ENCODE results near the gene TTC21A. TPM values are rescaled to one million over a fixed set of nuclear protein-coding genes. Genes with fewer than 3 reads are reported as not detected.

Gene TTC21A
- total RNA-seq, 1 donor from 2014 or later = 8.8 TPM

- Histone ChIP-seq H3K27me3 (no peaks in the 10 kb centered on the region), H3K27ac (peak overlapping the region; percentile 90), H3K4me1 (peaks cover 62% of the 10 kb centered on the region), H3K36me3 (no peaks in the 10 kb centered on the region), H3K4me3 (peak overlapping the region; percentile 69 to 96), H3K9me3 (no peaks in the 10 kb centered on the region)
- TF ChIP-seq POLR2AphosphoS5 (IDR thresholded peaks at IDR 0.05; ENCODE audit: insufficient read depth in 1 of 2, low read depth in 1 of 2) (no peak), CTCF (IDR thresholded peaks at IDR 0.05) (no peak), POLR2A (IDR thresholded peaks at IDR 0.05) (no peak)
- intact Hi-C loops (cut with DNase I) = loop anchor here (5.0 kb wide), 1 partner anchor 40 kb away; no protein-coding TSS in a partner anchor
- peak; percentile 84 to 85 for DNase-seq (ENCODE audit: extremely low spot score in 2 of 2)
These were observed 561 bp upstream of the TTC21A start for GRCh38 chr3:39106851-39107387.

GRCh38 chr3:39108200-39108710, 775 bp downstream of the TTC21A start:
- no peak for TF ChIP-seq POLR2A (IDR thresholded peaks at IDR 0.05)
- no peak for TF ChIP-seq CTCF (IDR thresholded peaks at IDR 0.05)
- no peak for TF ChIP-seq POLR2AphosphoS5 (IDR thresholded peaks at IDR 0.05; ENCODE audit: insufficient read depth in 1 of 2, low read depth in 1 of 2)
- peak; percentile 28 to 83 for DNase-seq (ENCODE audit: extremely low spot score in 2 of 2)
- Histone ChIP-seq H3K27ac (peak overlapping the region; percentile 90), H3K27me3 (no peaks in the 10 kb centered on the region), H3K4me1 (peaks cover 51% of the 10 kb centered on the region), H3K9me3 (no peaks in the 10 kb centered on the region), H3K36me3 (no peaks in the 10 kb centered on the region), H3K4me3 (peak overlapping the region; percentile 69 to 96)
- intact Hi-C loops (cut with DNase I) = loop anchor here (5.0 kb wide), 1 partner anchor 39 kb away; no protein-coding TSS in a partner anchor

- intact Hi-C loops (cut with DNase I) = loop anchor here (5.0 kb wide), 1 partner anchor 38 kb away; no protein-coding TSS in a partner anchor
These were observed 1.6 kb downstream of the TTC21A start for GRCh38 chr3:39109086-39109485.

GRCh38 chr3:39110041-39110639, 2.7 kb downstream of the TTC21A start:
- H3K27ac ChIP-seq = no peak overlapping the region
- no peak overlapping the region for H3K4me3 ChIP-seq
- intact Hi-C loops (cut with DNase I) = no loop called here
- no peak for TF ChIP-seq CTCF (IDR thresholded peaks at IDR 0.05)
- no peak for TF ChIP-seq POLR2A (IDR thresholded peaks at IDR 0.05)
- no peak for TF ChIP-seq POLR2AphosphoS5 (IDR thresholded peaks at IDR 0.05; ENCODE audit: insufficient read depth in 1 of 2, low read depth in 1 of 2)
- no peaks in the 10 kb centered on the region for H3K27me3 ChIP-seq
- no peaks in the 10 kb centered on the region for H3K36me3 ChIP-seq
- no peaks in the 10 kb centered on the region for H3K9me3 ChIP-seq
- peak in 1 of 2 donors; percentile 52 for DNase-seq (ENCODE audit: extremely low spot score in 2 of 2)
- H3K4me1 ChIP-seq = peaks cover 33% of the 10 kb centered on the region

More at GRCh38 chr3:39109086-39109485, 1.6 kb downstream of the TTC21A start:
- Histone ChIP-seq H3K36me3 (no peaks in the 10 kb centered on the region), H3K4me1 (peaks cover 43% of the 10 kb centered on the region), H3K27ac (no peak overlapping the region), H3K27me3 (no peaks in the 10 kb centered on the region), H3K9me3 (no peaks in the 10 kb centered on the region), H3K4me3 (no peak overlapping the region)
- TF ChIP-seq POLR2A (IDR thresholded peaks at IDR 0.05) (no peak), CTCF (IDR thresholded peaks at IDR 0.05) (no peak), POLR2AphosphoS5 (IDR thresholded peaks at IDR 0.05; ENCODE audit: insufficient read depth in 1 of 2, low read depth in 1 of 2) (no peak)
- peak; percentile 58 to 75 for DNase-seq (ENCODE audit: extremely low spot score in 2 of 2)

GRCh38 chr3:39112113-39112512, 4.6 kb downstream of the TTC21A start:
- Histone ChIP-seq H3K27ac (no peak overlapping the region), H3K27me3 (no peaks in the 10 kb centered on the region), H3K4me3 (no peak overlapping the region), H3K36me3 (no peaks in the 10 kb centered on the region), H3K4me1 (peaks cover 15% of the 10 kb centered on the region), H3K9me3 (no peaks in the 10 kb centered on the region)
- intact Hi-C loops (cut with DNase I) = no loop called here
- TF ChIP-seq CTCF (IDR thresholded peaks at IDR 0.05) (no peak), POLR2A (IDR thresholded peaks at IDR 0.05) (no peak), POLR2AphosphoS5 (IDR thresholded peaks at IDR 0.05; ENCODE audit: insufficient read depth in 1 of 2, low read depth in 1 of 2) (no peak)
- no peak for DNase-seq (ENCODE audit: extremely low spot score in 2 of 2)

All from vagina (tissue), 2 donors.